Epithelial cell of proximal tubule (primary cell): ENCODE measurements around the gene TBC1D32. TPM values are rescaled to one million over a fixed set of nuclear protein-coding genes. Genes with fewer than 3 reads are reported as not detected.

ENCODE experiments used
- total RNA-seq: library from RNA; depleted of rRNA; stranded (reverse); fragments of >200 nt; gene quantifications from 2 replicates; pipeline ENCODE4 v1.2.3, GENCODE V29; 2015

Gene TBC1D32
- total RNA-seq, 1 donor from 2014 or later: 4.1 TPM

Other genes with a start within 250 kb of the TBC1D32 start
- 165 and 170 TPM in 2 replicates for gene GJA1, start 101.2 kb upstream of the TBC1D32 start, total RNA-seq